Fibroblast of lung (primary cell): ENCODE results near the gene SPG11.

Experiments used
- EZH2 ChIP-seq: IDR thresholded peaks from 2 replicates; pipeline ENCODE4 v1.5.1; 2012; ENCODE audit warnings: low read length, control low read depth, mild to moderate bottlenecking; ENCODE audit errors: missing control alignments
- TF ChIP-seq, protein P1 (sequence below), 2 donors: IDR thresholded peaks in 1 of 2; conservative IDR thresholded peaks in 1 of 2; 1 replicate in 1 of 2; 2 replicates in 1 of 2; pipeline ENCODE4 v1.5.1; 2011 to 2012; ENCODE audit warnings: low read length in 2 of 2, control low read depth in 1 of 2, inconsistent platforms in 1 of 2, low read depth in 1 of 2, mild to moderate bottlenecking in 1 of 2

DNA sequence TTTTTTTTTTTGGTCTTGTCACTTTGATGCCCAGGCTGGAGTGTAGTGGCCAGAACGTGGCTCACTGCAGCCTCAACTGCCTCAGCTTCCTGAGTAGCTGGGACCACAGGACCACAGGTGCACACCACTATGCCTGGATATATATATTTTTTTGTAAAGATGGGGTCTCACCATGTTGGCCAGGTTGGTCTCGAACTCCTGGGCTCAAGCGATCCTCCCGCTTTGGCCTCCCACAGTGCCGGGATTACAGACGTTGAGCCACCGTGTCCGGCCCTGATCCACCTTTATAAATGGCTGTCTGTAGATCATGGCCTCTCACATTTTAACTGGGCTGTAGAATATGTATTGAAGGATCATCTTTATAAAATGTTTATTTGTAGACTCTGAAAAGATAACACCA is 128.4 kb downstream of the SPG11 start:
- TF ChIP-seq, protein P1, sequence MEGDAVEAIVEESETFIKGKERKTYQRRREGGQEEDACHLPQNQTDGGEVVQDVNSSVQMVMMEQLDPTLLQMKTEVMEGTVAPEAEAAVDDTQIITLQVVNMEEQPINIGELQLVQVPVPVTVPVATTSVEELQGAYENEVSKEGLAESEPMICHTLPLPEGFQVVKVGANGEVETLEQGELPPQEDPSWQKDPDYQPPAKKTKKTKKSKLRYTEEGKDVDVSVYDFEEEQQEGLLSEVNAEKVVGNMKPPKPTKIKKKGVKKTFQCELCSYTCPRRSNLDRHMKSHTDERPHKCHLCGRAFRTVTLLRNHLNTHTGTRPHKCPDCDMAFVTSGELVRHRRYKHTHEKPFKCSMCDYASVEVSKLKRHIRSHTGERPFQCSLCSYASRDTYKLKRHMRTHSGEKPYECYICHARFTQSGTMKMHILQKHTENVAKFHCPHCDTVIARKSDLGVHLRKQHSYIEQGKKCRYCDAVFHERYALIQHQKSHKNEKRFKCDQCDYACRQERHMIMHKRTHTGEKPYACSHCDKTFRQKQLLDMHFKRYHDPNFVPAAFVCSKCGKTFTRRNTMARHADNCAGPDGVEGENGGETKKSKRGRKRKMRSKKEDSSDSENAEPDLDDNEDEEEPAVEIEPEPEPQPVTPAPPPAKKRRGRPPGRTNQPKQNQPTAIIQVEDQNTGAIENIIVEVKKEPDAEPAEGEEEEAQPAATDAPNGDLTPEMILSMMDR (conservative IDR thresholded peaks at IDR 0.05 in 1 of 2, IDR thresholded peaks at IDR 0.05 in 1 of 2; ENCODE audit: low read depth in 1 of 2, low read length in 2 of 2) = no peak
- no peak for TF ChIP-seq EZH2
